ENCODE data around the gene SUN5. TPM values are rescaled to one million over a fixed set of nuclear protein-coding genes. Genes with fewer than 3 reads are reported as not detected.

The SUN5 gene
- total RNA-seq, 4 donors from 2014 or later = not detected

GRCh38 chr20:33005132-33005566 is 916 bp upstream of the SUN5 start:
- peaks cover 5% of the 10 kb centered on the region for H3K9me3 ChIP-seq
- TF ChIP-seq EP300 (IDR thresholded peaks at IDR 0.05) (no peak), CTCF (IDR thresholded peaks at IDR 0.05) (no peak), POLR2AphosphoS5 (IDR thresholded peaks at IDR 0.05) (no peak), POLR2A (IDR thresholded peaks at IDR 0.05) (no peak)
- H3K27ac ChIP-seq = no peak overlapping the region
- DNase-seq (ENCODE audit: low spot score in 2 of 2) = no peak
- no peaks in the 10 kb centered on the region for H3K4me1 ChIP-seq
- WGBS = 62% methylated on average over 4 of the region's 4 CpGs
- H3K36me3 ChIP-seq = no peaks in the 10 kb centered on the region
- no peak overlapping the region for H3K4me3 ChIP-seq
- no peaks in the 10 kb centered on the region for H3K27me3 ChIP-seq

GRCh38 chr20:33002087-33002808 is 2.0 kb downstream of the SUN5 start:
- Histone ChIP-seq H3K4me3 (no peak overlapping the region), H3K4me1 (no peaks in the 10 kb centered on the region), H3K36me3 (no peaks in the 10 kb centered on the region), H3K27ac (no peak overlapping the region), H3K9me3 (peaks cover 5% of the 10 kb centered on the region), H3K27me3 (no peaks in the 10 kb centered on the region)
- 78% methylated on average over 6 of the region's 7 CpGs for WGBS
- no peak for TF ChIP-seq POLR2A (IDR thresholded peaks at IDR 0.05)
- TF ChIP-seq CTCF (IDR thresholded peaks at IDR 0.05) = no peak
- TF ChIP-seq EP300 (IDR thresholded peaks at IDR 0.05) = no peak
- TF ChIP-seq POLR2AphosphoS5 (IDR thresholded peaks at IDR 0.05) = no peak
- no peak for DNase-seq (ENCODE audit: low spot score in 2 of 2)

- WGBS = 61% methylated on average over 8 of the region's 9 CpGs
- Histone ChIP-seq H3K27ac (no peak overlapping the region), H3K36me3 (no peaks in the 10 kb centered on the region), H3K4me3 (no peak overlapping the region), H3K27me3 (no peaks in the 10 kb centered on the region), H3K4me1 (no peaks in the 10 kb centered on the region), H3K9me3 (peaks cover 5% of the 10 kb centered on the region)
- DNase-seq (ENCODE audit: low spot score in 2 of 2) = no peak
- TF ChIP-seq POLR2A (IDR thresholded peaks at IDR 0.05) (no peak), EP300 (IDR thresholded peaks at IDR 0.05) (no peak), CTCF (IDR thresholded peaks at IDR 0.05) (no peak), POLR2AphosphoS5 (IDR thresholded peaks at IDR 0.05) (no peak)
These were observed 3.3 kb downstream of the SUN5 start for GRCh38 chr20:33000802-33001466.

GRCh38 chr20:32999603-33000250 is 4.5 kb downstream of the SUN5 start:
- DNase-seq (ENCODE audit: low spot score in 2 of 2) = no peak
- Histone ChIP-seq H3K27me3 (no peaks in the 10 kb centered on the region), H3K36me3 (no peaks in the 10 kb centered on the region), H3K27ac (no peak overlapping the region), H3K4me1 (no peaks in the 10 kb centered on the region), H3K9me3 (no peaks in the 10 kb centered on the region), H3K4me3 (no peak overlapping the region)
- TF ChIP-seq POLR2A (IDR thresholded peaks at IDR 0.05) = no peak
- no peak for TF ChIP-seq EP300 (IDR thresholded peaks at IDR 0.05)
- no peak for TF ChIP-seq POLR2AphosphoS5 (IDR thresholded peaks at IDR 0.05)
- TF ChIP-seq CTCF (IDR thresholded peaks at IDR 0.05) = no peak
- WGBS = 51% methylated on average over 9 of the region's 9 CpGs

GRCh38 chr20:32997431-32997830 is 6.8 kb downstream of the SUN5 start:
- Histone ChIP-seq H3K9me3 (no peaks in the 10 kb centered on the region), H3K36me3 (no peaks in the 10 kb centered on the region), H3K4me1 (no peaks in the 10 kb centered on the region), H3K27ac (no peak overlapping the region), H3K27me3 (no peaks in the 10 kb centered on the region), H3K4me3 (no peak overlapping the region)
- TF ChIP-seq POLR2A (IDR thresholded peaks at IDR 0.05) = no peak
- no peak for TF ChIP-seq POLR2AphosphoS5 (IDR thresholded peaks at IDR 0.05)
- no peak for TF ChIP-seq EP300 (IDR thresholded peaks at IDR 0.05)
- TF ChIP-seq CTCF (IDR thresholded peaks at IDR 0.05) = no peak
- no peak for DNase-seq (ENCODE audit: low spot score in 2 of 2)
- WGBS = 66% methylated on average over 2 of the region's 2 CpGs
